ENCODE measurements around the gene HELZ.

The HELZ gene

GRCh38 chr17:67279115-67279514 lies 34.1 kb upstream of the HELZ start:
- ChIA-PET CTCF (interaction anchor here (0.7 kb wide), 1 partner anchor 15 kb away, joined by 3 read pairs; no protein-coding TSS in a partner anchor), POLR2A (interaction anchor here (0.6 kb wide), 1 partner anchor 9 kb away, joined by 10 read pairs; no protein-coding TSS in a partner anchor)
- TF ChIP-seq ELK4 (IDR thresholded peaks at IDR 0.05; ENCODE audit: borderline replicate concordance, low read depth, low read length) (no peak), ZNF175 (tag by site-specific recombination; IDR thresholded peaks at IDR 0.05) (no peak), IKZF3 (tag by site-specific recombination; IDR thresholded peaks at IDR 0.05) (no peak), ZNF426 (tag by site-specific recombination; IDR thresholded peaks at IDR 0.05) (no peak), ZNF266 (tag by site-specific recombination; IDR thresholded peaks at IDR 0.05; ENCODE audit: low read depth) (no peak)

GRCh38 chr17:67278363-67278762 lies 33.4 kb upstream of the HELZ start:
- no peak overlapping the region for H3K4me3 ChIP-seq (ENCODE audit: low read depth, low read length)
- H3K9me3 ChIP-seq (ENCODE audit: control insufficient read depth, insufficient read depth, low read depth, low read length) = no peaks in the 10 kb centered on the region
- no peak overlapping the region for H3K27ac ChIP-seq (ENCODE audit: extremely low read depth, low read depth, low read length)
- no peak for TF ChIP-seq SP7 (tag by site-specific recombination; IDR thresholded peaks at IDR 0.05)
- TF ChIP-seq ZNF658 (tag by site-specific recombination; IDR thresholded peaks at IDR 0.05) = no peak
- no peak for TF ChIP-seq SCRT2 (tag by site-specific recombination; IDR thresholded peaks at IDR 0.05)
- TF ChIP-seq ZFP37 (tag by site-specific recombination; IDR thresholded peaks at IDR 0.05) = no peak
- TF ChIP-seq HIC1 (tag by site-specific recombination; IDR thresholded peaks at IDR 0.05) = no peak
- no peak for TF ChIP-seq KLF7 (tag by site-specific recombination; IDR thresholded peaks at IDR 0.05; ENCODE audit: borderline replicate concordance)
- TF ChIP-seq ZNF354C (tag by site-specific recombination; IDR thresholded peaks at IDR 0.05; ENCODE audit: borderline replicate concordance, low read depth) = no peak
- no peak for TF ChIP-seq ZBTB21 (tag by site-specific recombination; IDR thresholded peaks at IDR 0.05)
- TF ChIP-seq ZNF514 (tag by site-specific recombination; IDR thresholded peaks at IDR 0.05) = no peak
- no peaks in the 10 kb centered on the region for H3K4me1 ChIP-seq (ENCODE audit: control insufficient read depth, insufficient read depth, low read length)
- ChIA-PET POLR2A (interaction anchor here (1.1 kb wide), 1 partner anchor 33 kb away, joined by 3 read pairs; the partner anchor contains the start of gene HELZ), CTCF (interaction anchor here (0.7 kb wide), 1 partner anchor 16 kb away, joined by 3 read pairs; no protein-coding TSS in a partner anchor)
- H3K36me3 ChIP-seq (ENCODE audit: control insufficient read depth in 2 of 2, insufficient read depth in 1 of 2, low read length in 2 of 2) = no peaks in the 10 kb centered on the region

More at GRCh38 chr17:67279115-67279514, 34.1 kb upstream of the HELZ start:
- no peaks in the 10 kb centered on the region for H3K9me3 ChIP-seq (ENCODE audit: control insufficient read depth, insufficient read depth, low read depth, low read length)
- H3K27ac ChIP-seq (ENCODE audit: extremely low read depth, low read depth, low read length) = no peak overlapping the region
- H3K4me3 ChIP-seq (ENCODE audit: low read depth, low read length) = no peak overlapping the region
- no peaks in the 10 kb centered on the region for H3K36me3 ChIP-seq (ENCODE audit: control insufficient read depth in 2 of 2, insufficient read depth in 1 of 2, low read length in 2 of 2)
- H3K4me1 ChIP-seq (ENCODE audit: control insufficient read depth, insufficient read depth, low read length) = no peaks in the 10 kb centered on the region

GRCh38 chr17:67276075-67276474 lies 31.1 kb upstream of the HELZ start:
- Histone ChIP-seq H3K4me3 (ENCODE audit: low read depth, low read length) (no peak overlapping the region), H3K9me3 (ENCODE audit: control insufficient read depth, insufficient read depth, low read depth, low read length) (no peaks in the 10 kb centered on the region), H3K27ac (ENCODE audit: extremely low read depth, low read depth, low read length) (no peak overlapping the region), H3K36me3 (ENCODE audit: control insufficient read depth in 2 of 2, insufficient read depth in 1 of 2, low read length in 2 of 2) (no peaks in the 10 kb centered on the region), H3K4me1 (ENCODE audit: control insufficient read depth, insufficient read depth, low read length) (no peaks in the 10 kb centered on the region)
- ChIA-PET CTCF (interaction anchor here (0.6 to 0.7 kb wide), 2 partner anchors 16 to 34 kb away, joined by 3 read pairs; no protein-coding TSS in a partner anchor), POLR2A (no interaction called here)
- TF ChIP-seq ZNF704 (tag by site-specific recombination; IDR thresholded peaks at IDR 0.05) (no peak), SP2 (tag by site-specific recombination; IDR thresholded peaks at IDR 0.05) (no peak), YY1 (tag by site-specific recombination; IDR thresholded peaks at IDR 0.05) (no peak), ELK4 (IDR thresholded peaks at IDR 0.05; ENCODE audit: borderline replicate concordance, low read depth, low read length) (no peak), SP3 (tag by site-specific recombination; IDR thresholded peaks at IDR 0.05) (no peak), EGR2 (tag by site-specific recombination; IDR thresholded peaks at IDR 0.05; ENCODE audit: low read depth) (no peak), ZNF133 (tag by site-specific recombination; IDR thresholded peaks at IDR 0.05) (no peak)
